Measurements from ENCODE around the gene RUSF1. TPM values are rescaled to one million over a fixed set of nuclear protein-coding genes. Genes with fewer than 3 reads are reported as not detected.

The RUSF1 gene
- total RNA-seq, 2 experiments from 2014 or later = 32.8 to 37.7 TPM

Other genes with a start within 250 kb of the RUSF1 start
- 10 to 100 TPM in 1 of 2 experiments, 1 to 10 TPM in 1; 8.0 to 24.1 TPM for gene ITGAM, start 248.4 kb downstream of the RUSF1 start, total RNA-seq
- gene ITGAX, start 153.2 kb downstream of the RUSF1 start, total RNA-seq = 10 to 100 TPM; 56.8 to 62.0 TPM
- gene ITGAD, start 115.1 kb downstream of the RUSF1 start, total RNA-seq = under 1 TPM; 0.09 to 0.23 TPM
- gene COX6A2, start 80.0 kb downstream of the RUSF1 start, total RNA-seq = not detected
- under 1 TPM; 0.16 to 0.29 TPM for gene ZNF843, start 65.6 kb downstream of the RUSF1 start, total RNA-seq
- 10 to 100 TPM; 19.2 to 22.2 TPM for gene ARMC5, start 48.9 kb downstream of the RUSF1 start, total RNA-seq
- gene TGFB1I1, start 36.2 kb downstream of the RUSF1 start, total RNA-seq = 1 to 10 TPM in 1 of 2 experiments, under 1 TPM in 1; 0.67 to 1.0 TPM
- gene SLC5A2, start 25.3 kb downstream of the RUSF1 start, total RNA-seq = not detected
- gene AHSP, start 19.5 kb upstream of the RUSF1 start, total RNA-seq = not detected